ENCODE data around the gene GLS.

GLS gene

DNA sequence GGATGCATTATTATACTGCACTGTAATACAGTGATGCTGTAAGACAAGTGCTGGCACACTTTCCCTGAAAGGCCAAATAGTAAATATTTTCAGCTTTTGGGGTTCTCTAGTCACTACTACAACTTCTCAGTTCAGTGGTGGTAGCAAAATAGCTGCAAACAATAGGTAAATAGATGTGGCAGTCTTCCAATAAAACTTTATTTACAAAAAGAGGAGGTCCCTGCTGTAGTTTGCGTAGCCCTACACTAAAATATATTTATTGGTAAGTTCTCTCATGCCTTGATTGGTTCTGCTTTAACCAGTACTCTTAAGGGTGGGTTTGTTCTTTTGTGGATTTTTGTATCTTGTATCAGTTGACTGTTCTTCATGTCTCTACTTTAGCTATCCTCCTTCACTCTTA, 7.8 kb downstream of the GLS start:
- DNase-seq: no peak

DNA sequence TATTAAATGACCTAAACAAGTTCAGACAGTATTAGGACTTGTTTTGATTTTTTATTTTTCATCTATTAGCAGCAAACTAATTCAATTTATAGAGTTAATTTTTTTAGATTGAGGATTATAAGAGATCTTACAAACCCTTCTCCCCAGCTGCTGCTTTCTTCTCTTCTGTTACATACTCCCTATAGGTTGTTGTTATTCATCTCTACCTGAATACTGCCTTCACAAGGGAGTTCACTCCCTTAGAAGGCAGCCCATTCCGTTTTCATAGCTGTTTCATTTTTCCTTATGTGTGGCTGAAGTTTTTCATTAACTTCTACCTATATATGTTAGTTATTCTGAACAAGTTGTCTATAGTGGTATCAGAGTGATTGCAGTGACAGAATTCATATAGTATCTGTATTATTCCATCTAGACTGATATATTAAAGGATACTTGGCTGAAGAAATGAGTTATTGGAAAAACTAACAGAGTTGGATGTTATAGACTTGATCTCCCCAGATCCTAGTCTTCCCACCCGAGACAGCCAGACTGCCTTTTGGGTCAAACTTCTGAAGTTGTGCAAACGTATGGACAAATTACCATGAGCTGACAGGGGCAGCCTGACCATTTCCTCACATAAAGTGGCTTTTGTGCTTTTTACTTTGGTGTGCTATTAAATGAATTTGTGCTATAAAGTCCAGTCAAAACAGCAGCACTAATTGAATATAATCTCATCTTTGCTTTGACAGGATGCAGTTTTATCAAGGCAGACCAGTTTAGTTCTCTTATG, 8.7 kb downstream of the GLS start:
- DNase-seq: no peak

- DNase-seq: no peak
Measured at GRCh38 chr2:190891372-190891771, 10.8 kb downstream of the GLS start.

DNA sequence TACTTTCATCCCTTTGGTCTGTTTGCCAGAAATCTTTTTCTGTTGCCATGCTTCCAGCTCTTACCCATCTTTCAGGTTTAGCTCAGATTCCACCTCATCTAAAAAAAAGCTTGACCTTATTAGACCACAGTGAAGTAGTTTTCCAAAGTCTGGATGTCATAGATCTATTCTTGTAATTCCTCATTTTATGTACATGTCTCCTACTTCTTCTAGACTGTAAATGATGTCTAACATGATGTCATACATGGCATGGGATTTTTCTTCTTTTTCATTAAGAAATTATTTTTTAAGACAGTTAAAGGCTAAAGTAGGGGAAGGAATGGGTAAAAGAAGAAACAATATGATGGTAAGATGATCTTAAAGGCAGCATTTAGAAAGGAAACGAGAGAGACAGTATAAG, 11.3 kb downstream of the GLS start:
- DNase-seq: no peak

DNA sequence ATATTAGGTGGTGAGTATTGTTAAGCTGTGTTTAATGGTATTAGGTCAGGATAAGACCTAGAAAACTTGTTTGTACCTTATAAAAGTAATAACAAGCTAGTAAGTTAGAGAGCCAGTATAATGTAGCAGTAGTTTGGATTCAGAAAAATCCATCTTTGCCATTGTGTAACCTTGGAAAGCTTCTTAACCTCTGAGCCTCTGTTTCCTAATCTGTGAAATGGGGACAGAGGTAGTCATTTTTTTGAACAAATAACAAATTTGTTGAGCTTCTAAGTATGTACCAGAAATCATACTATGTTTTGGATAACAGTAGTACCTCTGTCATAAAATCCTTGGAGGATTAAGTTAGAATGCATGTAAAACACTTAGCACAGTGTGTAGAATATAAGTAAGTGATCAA, 12.5 kb downstream of the GLS start:
- DNase-seq: no peak

- DNase-seq: no peak
Measured at GRCh38 chr2:190896477-190896876, 15.9 kb downstream of the GLS start.

GRCh38 chr2:190903693-190904450, 23.3 kb downstream of the GLS start:
- DNase-seq: no peak

DNA sequence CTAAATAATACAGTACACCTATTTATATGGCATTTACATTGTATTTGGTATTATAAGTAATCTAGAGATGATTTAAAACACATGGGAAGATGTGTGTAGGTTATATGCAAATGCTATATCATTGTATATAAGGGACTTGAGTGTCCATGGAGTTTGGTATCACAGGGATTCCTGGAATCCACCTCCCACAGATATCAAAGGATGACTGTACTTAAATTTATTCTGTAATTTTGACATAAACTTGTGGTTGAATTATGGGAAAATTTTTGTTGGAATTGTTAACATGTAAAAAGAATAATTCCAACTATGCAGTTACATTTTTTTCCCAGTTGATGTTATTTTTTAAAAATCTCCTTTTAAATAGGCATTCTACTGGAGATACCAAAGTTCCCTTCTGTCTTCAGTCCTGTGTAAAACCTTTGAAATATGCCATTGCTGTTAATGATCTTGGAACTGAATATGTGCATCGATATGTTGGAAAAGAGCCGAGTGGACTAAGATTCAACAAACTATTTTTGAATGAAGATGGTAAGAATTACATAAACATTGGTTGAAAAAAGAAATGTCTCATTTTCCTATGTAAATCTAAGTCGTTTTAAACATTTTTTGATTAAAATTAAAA, 24.1 kb downstream of the GLS start:
- no peak for DNase-seq

DNA sequence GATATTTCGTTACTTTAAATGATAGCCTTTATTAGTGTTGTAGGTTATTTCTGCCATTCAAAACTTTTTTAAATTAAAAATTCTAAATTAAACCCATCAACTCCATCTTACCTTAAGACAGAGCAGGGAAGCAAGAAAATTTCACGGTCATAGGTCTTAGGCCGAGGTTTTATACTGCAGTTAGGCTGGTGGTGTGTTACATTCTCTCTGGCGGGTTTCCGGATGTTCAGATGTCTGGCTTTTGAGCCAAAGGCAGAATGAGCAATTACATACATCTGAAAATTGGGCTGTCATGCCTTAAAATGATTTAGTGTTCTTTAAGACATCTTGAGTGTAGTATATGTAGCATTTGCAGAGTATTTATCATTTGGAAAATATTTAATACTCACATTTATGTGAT, 27.9 kb downstream of the GLS start:
- no peak for DNase-seq

GRCh38 chr2:190909680-190910079, 29.1 kb downstream of the GLS start:
- DNase-seq: no peak

DNA sequence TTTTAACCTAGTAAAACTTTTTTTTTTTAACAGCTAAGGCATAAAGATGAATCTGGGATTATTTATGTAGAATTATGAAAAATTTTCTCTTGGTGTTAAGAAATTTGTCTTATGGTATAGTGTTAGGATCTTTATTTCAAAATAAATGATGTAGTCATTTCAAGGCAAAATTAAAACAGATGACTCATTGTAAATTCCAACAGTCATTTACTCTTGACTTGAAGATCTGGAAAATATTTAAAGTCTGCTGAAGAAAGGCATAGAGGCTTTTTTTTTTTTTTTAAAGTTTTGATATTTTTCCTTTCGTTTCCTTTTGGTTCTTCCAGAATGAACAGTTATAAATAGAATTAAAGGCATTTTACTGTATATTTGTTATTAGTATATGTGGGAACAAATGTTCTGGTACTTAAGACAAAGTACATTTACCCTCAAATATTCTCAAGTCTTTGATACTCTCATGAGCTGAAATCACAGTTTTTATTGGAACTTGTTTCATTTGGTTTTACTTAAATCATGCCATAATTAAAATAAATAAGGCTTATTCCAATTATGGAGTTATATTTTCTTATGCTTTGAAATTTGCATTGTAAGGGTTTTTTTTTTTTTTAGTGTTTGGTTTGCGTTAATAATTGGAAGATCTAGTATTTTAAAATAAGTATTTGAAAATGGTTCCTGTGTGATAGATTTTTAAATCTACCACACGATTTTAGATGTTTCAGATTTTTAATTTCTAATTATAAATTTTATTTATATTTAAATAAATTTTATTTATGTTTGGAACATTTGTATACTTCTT, 29.9 kb downstream of the GLS start:
- no peak for DNase-seq

GRCh38 chr2:190911813-190912212, 31.2 kb downstream of the GLS start:
- DNase-seq: no peak

DNA sequence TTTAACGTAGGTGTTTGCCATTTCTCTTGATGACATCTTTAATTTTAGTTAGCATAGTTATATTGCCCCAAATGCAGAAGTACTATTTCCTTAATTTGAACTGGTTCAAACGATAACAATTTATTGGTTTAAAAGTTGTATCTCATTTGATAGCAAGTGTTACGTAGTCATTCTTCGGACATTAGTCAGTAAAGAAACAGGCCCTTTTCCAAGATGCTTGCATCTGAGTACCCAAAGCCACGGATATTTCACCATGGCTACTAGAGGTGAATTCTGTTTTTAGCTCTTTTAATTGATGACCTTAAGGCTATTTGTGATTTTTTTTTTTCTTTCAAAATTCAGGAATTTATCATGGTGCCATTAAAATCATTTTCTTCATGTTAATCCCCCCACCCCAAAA, 32.1 kb downstream of the GLS start:
- DNase-seq: no peak

GRCh38 chr2:190913725-190914124, 33.1 kb downstream of the GLS start:
- DNase-seq: no peak

DNA sequence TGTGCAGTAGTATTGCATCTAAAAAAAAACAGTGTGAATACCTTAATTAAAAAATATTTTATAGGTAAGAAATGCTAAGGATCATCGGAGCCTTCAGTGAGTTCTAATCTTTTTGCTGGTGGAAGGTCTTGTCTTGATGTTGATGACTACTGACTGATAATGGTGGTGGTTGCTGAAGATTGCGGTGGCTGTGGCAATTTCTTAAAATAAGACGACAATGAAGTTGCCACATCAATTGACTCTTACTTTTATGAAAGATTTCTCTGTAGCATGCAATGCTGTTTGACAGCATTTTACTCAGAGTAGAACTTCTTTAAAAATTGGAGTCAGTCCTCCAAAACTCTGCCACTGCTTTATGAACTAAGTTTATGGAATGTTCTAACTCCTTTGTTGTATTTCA, 36.2 kb downstream of the GLS start:
- DNase-seq: no peak

GRCh38 chr2:190920085-190920484, 39.5 kb downstream of the GLS start:
- no peak for DNase-seq

DNA sequence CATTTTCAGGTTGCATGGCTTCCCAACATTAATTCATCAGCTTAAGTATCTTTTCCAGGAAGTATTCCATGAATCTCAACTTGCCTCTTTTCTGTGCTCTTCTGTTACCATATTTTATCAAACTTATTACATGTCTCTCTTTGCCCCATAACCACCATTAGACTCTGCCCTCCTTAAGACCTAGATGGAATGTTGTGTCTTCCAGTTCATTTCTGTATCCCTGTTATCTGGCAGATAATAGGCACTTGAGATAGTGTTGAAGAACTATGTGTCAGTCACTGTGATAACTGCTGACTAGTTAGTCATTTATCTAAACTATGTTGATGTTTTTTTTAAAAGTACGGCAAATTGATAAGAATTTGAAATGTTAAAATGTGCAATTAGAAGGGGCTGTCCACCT, 41.8 kb downstream of the GLS start:
- no peak for DNase-seq

DNA sequence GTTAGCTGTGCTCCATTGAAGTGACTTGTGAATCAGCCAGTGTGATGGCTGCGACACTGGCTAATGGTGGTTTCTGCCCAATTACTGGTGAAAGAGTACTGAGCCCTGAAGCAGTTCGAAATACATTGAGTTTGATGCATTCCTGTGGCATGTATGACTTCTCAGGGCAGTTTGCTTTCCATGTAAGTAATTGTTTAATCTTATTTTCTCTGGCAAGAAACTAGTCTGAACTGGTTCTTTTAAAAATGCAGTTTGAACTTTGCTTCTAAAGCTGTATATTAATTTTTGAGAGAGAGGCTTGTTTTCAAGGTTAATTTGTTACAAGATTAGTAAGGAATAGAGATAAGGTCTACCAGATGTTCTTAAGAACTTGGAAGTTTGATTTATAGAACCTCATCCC, 46.7 kb downstream of the GLS start:
- DNase-seq: no peak

DNA sequence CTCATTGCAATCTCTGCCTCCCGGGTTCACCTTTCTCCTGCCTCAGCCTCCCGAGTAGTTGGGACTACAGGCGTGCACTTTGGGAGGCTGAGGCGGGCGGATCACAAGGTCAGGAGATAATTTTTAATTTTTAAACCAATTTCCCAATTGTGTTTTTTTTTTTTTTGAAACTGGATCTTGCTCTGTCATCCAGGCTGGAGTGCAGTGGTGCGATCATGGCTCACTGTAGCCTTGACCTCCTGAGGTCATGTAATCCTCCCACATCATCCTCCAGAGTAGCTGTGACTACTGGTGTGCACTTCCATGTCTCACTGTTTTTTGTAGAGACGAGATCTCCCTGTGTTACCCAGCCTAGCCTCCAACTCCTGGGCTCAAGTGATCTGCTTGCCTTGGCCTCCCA, 49.3 kb downstream of the GLS start:
- DNase-seq: no peak

GRCh38 chr2:190930411-190930810, 49.8 kb downstream of the GLS start:
- DNase-seq: no peak

DNA sequence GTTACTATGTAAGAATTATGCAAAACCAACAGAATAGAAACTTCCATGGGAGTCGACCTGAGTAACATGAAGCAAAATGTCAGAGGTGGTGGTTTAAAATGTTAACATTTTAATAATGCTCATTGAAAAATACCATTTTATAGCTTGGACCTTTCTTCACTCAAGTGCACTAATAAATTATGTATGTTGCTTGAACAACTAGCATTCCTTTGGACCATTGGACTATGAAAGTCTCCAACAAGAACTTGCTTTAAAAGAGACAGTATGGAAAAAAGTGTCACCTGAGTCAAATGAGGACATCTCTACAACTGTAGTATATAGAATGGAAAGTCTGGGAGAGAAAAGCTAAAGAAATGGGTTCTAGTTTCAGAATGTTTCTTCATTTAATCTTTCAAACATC, 51.9 kb downstream of the GLS start:
- DNase-seq: no peak

DNA sequence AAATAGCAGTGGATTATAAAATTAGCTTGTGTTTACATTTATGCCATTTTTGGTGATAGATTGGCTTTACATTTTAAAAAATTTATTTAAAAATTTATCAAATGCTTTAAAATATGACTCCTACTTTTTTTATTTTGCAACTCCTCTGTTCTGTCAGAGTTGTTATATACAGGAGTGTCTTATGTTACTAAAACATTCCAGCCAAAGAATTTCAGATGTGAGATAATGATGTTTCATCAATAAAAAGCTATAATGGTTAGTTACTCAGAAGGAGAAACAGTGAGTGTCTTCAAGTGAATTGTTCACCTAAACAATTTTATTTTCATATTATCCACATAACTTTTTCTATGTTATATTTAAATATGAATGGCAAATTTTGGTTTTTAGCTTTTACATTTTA, 52.7 kb downstream of the GLS start:
- DNase-seq: no peak

GRCh38 chr2:190935054-190935453, 54.4 kb downstream of the GLS start:
- no peak for DNase-seq
